HepG2 (cell line): ENCODE results near the gene ANKK1. TPM values are rescaled to one million over a fixed set of nuclear protein-coding genes. Genes with fewer than 3 reads are reported as not detected.

ENCODE experiments used
- ATAC-seq: fragments of 200-7000 bp; cut with Tn5 transposase; 3 replicates; pipeline ENCODE4 v1.9.1; 2020; ENCODE audit warnings: mild to moderate bottlenecking, moderate library complexity
- BruUV-seq: library from RNA; stranded (reverse); fragments of 400-500 nt; replicated peaks from 2 replicates; lab custom pipeline; 2021; lab: Mats Ljungman, UMichigan
- CTCF ChIA-PET: fragments of 300-600 bp; formaldehyde crosslinking; extraction: SDS; loops from one replicate; lab custom pipeline; 2021; ENCODE audit warnings: low total read pairs, inconsistent platforms, low intra/inter-chr PET ratio; lab: Yijun Ruan, JAX
- POLR2A ChIA-PET: fragments of 350-600 bp; sonication (Branson Sonifier 250); formaldehyde crosslinking; loops from one replicate; lab custom pipeline; 2020; ENCODE audit warnings: antibody characterized with exemption, inconsistent platforms; lab: Yijun Ruan, JAX
- DNase-seq: peaks from one replicate; pipeline ENCODE4 v3.0.0-alpha.2; 2015; ENCODE audit warnings: low spot score
- FAIRE-seq: peaks from 3 replicates; lab custom pipeline; 2011; peaks lifted over from hg19 to GRCh38; lab: Jason Lieb, UNC
- H2AFZ ChIP-seq: one replicate; pipeline ENCODE4 v1.6.1; 2011; ENCODE audit warnings: low read length, inconsistent platforms
- H3K27ac ChIP-seq: fragments of 300-600 bp; 3 replicates; pipeline ENCODE4 v1.8.0; 2011; ENCODE audit warnings: mixed run types, mild to moderate bottlenecking, mixed read lengths, low read length, inconsistent platforms; ENCODE audit not compliant: insufficient read depth; ENCODE audit errors: extremely low read length
- H3K27me3 ChIP-seq, 2 experiments: fragments of 200-600 bp in 1 of 2; 2 replicates in 1 of 2; 3 replicates in 1 of 2; pipeline versions ENCODE4 v1.6.0 to v1.8.0; 2011; ENCODE audit warnings: low read length in 2 of 2, mild to moderate bottlenecking in 2 of 2, moderate library complexity in 2 of 2, inconsistent platforms in 1 of 2; ENCODE audit not compliant: insufficient read depth in 2 of 2, control insufficient read depth in 1 of 2
- H3K36me3 ChIP-seq, 2 experiments: fragments of 200-600 bp in 1 of 2; replicated peaks in 1 of 2; 2 replicates in 1 of 2; 3 replicates in 1 of 2; pipeline versions ENCODE4 v1.5.1 to v1.8.0; 2011; ENCODE audit warnings: low read length in 2 of 2, inconsistent platforms in 1 of 2; ENCODE audit not compliant: insufficient read depth in 2 of 2, control insufficient read depth in 1 of 2
- H3K4me1 ChIP-seq: 2 replicates; pipeline ENCODE4 v1.5.1; 2012; ENCODE audit warnings: low read length, inconsistent platforms; ENCODE audit not compliant: insufficient read depth
- H3K4me2 ChIP-seq: 2 replicates; pipeline ENCODE4 v1.6.0; 2011; ENCODE audit warnings: low read depth, low read length, inconsistent platforms
- H3K4me3 ChIP-seq, 3 experiments: fragments of 200-600 bp in 1 of 3; sonication (generic), shearing (Covaris generic) in 1 of 3; replicated peaks in 1 of 3; 2 replicates each; pipeline ENCODE4 v1.5.1; 2011 to 2016; ENCODE audit warnings: low read length in 3 of 3, inconsistent platforms in 2 of 3, low read depth in 2 of 3, mild to moderate bottlenecking in 2 of 3, control low read depth in 1 of 3, mixed read lengths in 1 of 3; ENCODE audit not compliant: insufficient read depth in 1 of 3
- H3K79me2 ChIP-seq: one replicate; pipeline ENCODE4 v1.6.1; 2011; ENCODE audit warnings: low read length, inconsistent platforms; ENCODE audit not compliant: insufficient read depth
- H3K9ac ChIP-seq: 2 replicates; pipeline ENCODE4 v1.6.0; 2011; ENCODE audit warnings: mild to moderate bottlenecking, low read depth, low read length, inconsistent platforms; ENCODE audit not compliant: insufficient read depth
- H3K9me3 ChIP-seq: 2 replicates; pipeline ENCODE4 v1.5.1; 2012; ENCODE audit warnings: mild to moderate bottlenecking, low read length
- H4K20me1 ChIP-seq: 2 replicates; pipeline ENCODE4 v1.6.0; 2011; ENCODE audit warnings: inconsistent platforms, mild to moderate bottlenecking, low read length, moderate library complexity; ENCODE audit not compliant: insufficient read depth
- GFI1 ChIP-seq: sonication (generic); formaldehyde crosslinking; IDR thresholded peaks from 2 replicates; pipeline ENCODE4 v1.5.0; 2020; ENCODE audit warnings: missing genetic modification reagents, mild to moderate bottlenecking, borderline replicate concordance
- GTF3A ChIP-seq: sonication (generic); formaldehyde crosslinking; conservative IDR thresholded peaks from 2 replicates; pipeline ENCODE4 v1.4.0; 2020; ENCODE audit warnings: mild to moderate bottlenecking, missing genetic modification reagents
- HNRNPH1 ChIP-seq: fragments of 200-400 bp; formaldehyde crosslinking; optimal IDR thresholded peaks from 2 replicates; pipeline ENCODE3; 2017; ENCODE audit warnings: mild to moderate bottlenecking, low read depth, low read length
- MAFK ChIP-seq, 2 experiments: IDR thresholded peaks in 1 of 2; conservative IDR thresholded peaks in 1 of 2; 2 replicates each; pipeline ENCODE4 v1.6.1; 2011; ENCODE audit warnings: improper control_type of control experiment in 2 of 2, low read length in 2 of 2
- MYC ChIP-seq: sonication (generic); formaldehyde crosslinking; IDR thresholded peaks from 2 replicates; pipeline ENCODE4 v1.9.0; 2021; ENCODE audit warnings: missing genetic modification reagents, borderline replicate concordance
- NONO ChIP-seq, 2 experiments: fragments of 450-650 bp in 1 of 2; sonication (generic) in 1 of 2; formaldehyde crosslinking in 1 of 2; IDR thresholded peaks in 1 of 2; conservative IDR thresholded peaks in 1 of 2; 2 replicates each; pipeline versions ENCODE4 v1.6.1 to v1.8.0; 2017 to 2022; ENCODE audit warnings: mild to moderate bottlenecking in 1 of 2, missing genetic modification reagents in 1 of 2, moderate library complexity in 1 of 2
- PBX3 ChIP-seq: sonication (generic); formaldehyde crosslinking; IDR thresholded peaks from 2 replicates; pipeline ENCODE4 v1.8.1; 2023; ENCODE audit warnings: missing genetic modification reagents, inconsistent platforms, borderline replicate concordance
- POGZ ChIP-seq: sonication (generic); formaldehyde crosslinking; IDR thresholded peaks from 2 replicates; pipeline ENCODE4 v1.4.0; 2020; ENCODE audit warnings: mild to moderate bottlenecking, missing genetic modification reagents
- POLR2A ChIP-seq, 2 experiments: IDR thresholded peaks; 2 replicates each; pipeline ENCODE4 v1.6.1; 2011; ENCODE audit warnings: low read depth in 2 of 2, low read length in 2 of 2, mild to moderate bottlenecking in 1 of 2, moderate library complexity in 1 of 2; ENCODE audit not compliant: insufficient read depth in 1 of 2
- SIN3B ChIP-seq: fragments of 150-350 bp; IDR thresholded peaks from 2 replicates; pipeline ENCODE4 v1.6.1; 2014; ENCODE audit warnings: low read length
- SIX4 ChIP-seq: sonication (generic); formaldehyde crosslinking; IDR thresholded peaks from 2 replicates; pipeline ENCODE4 v1.4.0; 2020; ENCODE audit warnings: missing genetic modification reagents
- SNAPC5 ChIP-seq: sonication (generic); formaldehyde crosslinking; IDR thresholded peaks from 2 replicates; pipeline ENCODE4 v1.8.1; 2023; ENCODE audit warnings: mild to moderate bottlenecking, missing genetic modification reagents, borderline replicate concordance
- TEAD3 ChIP-seq: optimal IDR thresholded peaks from 2 replicates; pipeline ENCODE3; 2016; ENCODE audit warnings: borderline replicate concordance
- U2AF1 ChIP-seq: fragments of 200-400 bp; formaldehyde crosslinking; optimal IDR thresholded peaks from 2 replicates; pipeline ENCODE3; 2017; ENCODE audit warnings: mild to moderate bottlenecking, low read depth, low read length
- ZNF101 ChIP-seq: sonication (generic); formaldehyde crosslinking; IDR thresholded peaks from 2 replicates; pipeline ENCODE4 v1.4.0; 2020; ENCODE audit warnings: mild to moderate bottlenecking, low read depth, missing genetic modification reagents, borderline replicate concordance
- ZNF260 ChIP-seq: sonication (generic); formaldehyde crosslinking; IDR thresholded peaks from 2 replicates; pipeline ENCODE4 v1.4.0; 2020; ENCODE audit warnings: missing genetic modification reagents, low read depth, mild to moderate bottlenecking, borderline replicate concordance
- ZNF30 ChIP-seq: sonication (generic); formaldehyde crosslinking; IDR thresholded peaks from 2 replicates; pipeline ENCODE4 v1.5.0; 2020; ENCODE audit warnings: mild to moderate bottlenecking, missing genetic modification reagents
- ZNF543 ChIP-seq: sonication (generic); formaldehyde crosslinking; IDR thresholded peaks from 2 replicates; pipeline ENCODE4 v1.4.0; 2020; ENCODE audit warnings: mild to moderate bottlenecking, missing genetic modification reagents
- ZNF546 ChIP-seq: sonication (generic); formaldehyde crosslinking; conservative IDR thresholded peaks from 2 replicates; pipeline ENCODE4 v1.8.1; 2023; ENCODE audit warnings: mild to moderate bottlenecking, missing genetic modification reagents
- ZSCAN30 ChIP-seq: sonication (generic); formaldehyde crosslinking; IDR thresholded peaks from 2 replicates; pipeline ENCODE4 v1.5.0; 2020; ENCODE audit warnings: mild to moderate bottlenecking, missing genetic modification reagents
- WGBS: methylation state at CpG from one replicate; pipeline ENCODE4 v1.1.6; 2017; ENCODE audit warnings: low lambda C conversion rate; 5-methylcytosine and 5-hydroxymethylcytosine counted together
- in situ Hi-C: cut with HindIII; loops from 2 replicates; pipeline ENCODE4 v1.10.0; 2017; ENCODE audit warnings: low pct_unique_long_range_greater_than_20kb; ENCODE audit not compliant: extremely low pct_ligation_motif_present
- intact Hi-C: fragments of 100-400 bp; cut with micrococcal nuclease; formaldehyde crosslinking; loops from one replicate; pipeline ENCODE4 v1.10.0; 2022; ENCODE audit not compliant: unreplicated experiment
- polyA plus RNA-seq, 8 experiments: library from polyadenylated mRNA; depleted of rRNA in 3 of 8; stranded (reverse) in 7 of 8; unstranded in 1 of 8; fragments of >200 nt; fragmentation: Illumina TruSeq in 4 of 8; extraction: Trizol in 4 of 8; gene quantifications; 2 replicates each; pipeline versions ENCODE4 v1.2.1 to v1.2.3, GENCODE V29; 2011 to 2016; ENCODE audit warnings: low read depth in 4 of 8, missing spikeins in 1 of 8, mixed read lengths in 1 of 8; ENCODE audit not compliant: insufficient read depth in 1 of 8
- total RNA-seq, 5 experiments: library from RNA; depleted of rRNA; stranded (reverse); fragments of >200 nt; fragmentation: Illumina TruSeq; extraction: Trizol; gene quantifications; 2 replicates each; pipeline ENCODE4 v1.2.3, GENCODE V29; 2016; ENCODE audit warnings: low read depth in 1 of 5

Gene ANKK1
- total and polyA plus RNA-seq, 2 of the 13 experiments (the other 11 are each of a cell fraction or from before 2014, with no cell fraction given): 0.04 to 0.22 TPM

- no peak overlapping the region for H3K9ac ChIP-seq
- intact Hi-C loops (no loop called here), in situ Hi-C loops (loop anchor here (10.0 kb wide), 1 partner anchor 55 kb away; no protein-coding TSS in a partner anchor)
- POLR2A ChIA-PET: no interaction called here
- no peak for FAIRE-seq
- H3K79me2 ChIP-seq: no peaks in the 10 kb centered on the region
- TF ChIP-seq ZNF546 (no peak), ZNF30 (CRISPR knock-in tag) (no peak), POGZ (CRISPR knock-in tag) (no peak), SIN3B (no peak), SNAPC5 (no peak), GFI1 (CRISPR knock-in tag) (no peak), MAFK (conservative IDR thresholded peaks at IDR 0.05 in 1 of 2, IDR thresholded peaks at IDR 0.05 in 1 of 2; ENCODE audit: low read length in 2 of 2) (no peak), ZSCAN30 (CRISPR knock-in tag) (no peak), ZNF260 (CRISPR knock-in tag) (no peak), SIX4 (CRISPR knock-in tag) (no peak), U2AF1 (no peak), MYC (CRISPR knock-in tag) (no peak), ZNF543 (CRISPR knock-in tag) (no peak), POLR2A (IDR thresholded peaks at IDR 0.05; ENCODE audit: insufficient read depth in 1 of 2, low read depth in 2 of 2, low read length in 2 of 2) (no peak), GTF3A (CRISPR knock-in tag) (no peak), ZNF101 (CRISPR knock-in tag) (no peak), PBX3 (CRISPR knock-in tag) (no peak), TEAD3 (CRISPR knock-in tag) (no peak), NONO (IDR thresholded peaks at IDR 0.05) (no peak), NONO (CRISPR knock-in tag; conservative IDR thresholded peaks at IDR 0.05) (no peak), HNRNPH1 (no peak)
- TF ChIP-seq, all 625 proteins: peak for 0
- no peaks in the 10 kb centered on the region for H4K20me1 ChIP-seq
- no TSS peak for BruUV-seq
- H3K36me3 ChIP-seq: no peaks in the 10 kb centered on the region
- CTCF ChIA-PET: no interaction called here
- H3K27me3 ChIP-seq: no peaks in the 10 kb centered on the region
- H3K27ac ChIP-seq: no peak overlapping the region
- H3K4me3 ChIP-seq: no peak overlapping the region
- no peak overlapping the region for H2AFZ ChIP-seq
- ATAC-seq (no peak), DNase-seq (no peak)
- H3K9me3 ChIP-seq: no peaks in the 10 kb centered on the region
- WGBS: 97% methylated on average over 3 of the region's 3 CpGs
- no peak overlapping the region for H3K4me2 ChIP-seq
- H3K4me1 ChIP-seq: no peaks in the 10 kb centered on the region
These were observed 38.1 kb upstream of the ANKK1 start for GRCh38 chr11:113349528-113349927.
